GM19452 (cell line): ENCODE data around the gene SOX30.

Experiments used
- ATAC-seq: cut with Tn5 transposase; IDR thresholded peaks from one replicate; pipeline ENCODE4 v1.9.1; 2021; ENCODE audit not compliant: unreplicated experiment

The SOX30 gene

GRCh38 chr5:157610990-157611389 lies 41.2 kb downstream of the SOX30 start:
- no peak for ATAC-seq

GRCh38 chr5:157608972-157609565 lies 43.2 kb downstream of the SOX30 start:
- ATAC-seq: no peak

- ATAC-seq: peak; percentile 56
Measured at GRCh38 chr5:157607371-157608161, 44.7 kb downstream of the SOX30 start.

- ATAC-seq: no peak
Measured at GRCh38 chr5:157606046-157606445, 46.2 kb downstream of the SOX30 start.

GRCh38 chr5:157603333-157604190 lies 48.7 kb downstream of the SOX30 start:
- peak; percentile 41 for ATAC-seq

GRCh38 chr5:157602505-157602904 lies 49.7 kb downstream of the SOX30 start:
- peak; percentile 51 for ATAC-seq

- ATAC-seq: no peak
Measured at GRCh38 chr5:157600252-157600651, 52.0 kb downstream of the SOX30 start.

- ATAC-seq: no peak
Measured at GRCh38 chr5:157599565-157599964, 52.7 kb downstream of the SOX30 start.

- no peak for ATAC-seq
Measured at GRCh38 chr5:157598350-157598936, 53.8 kb downstream of the SOX30 start.

- no peak for ATAC-seq
Measured at GRCh38 chr5:157597277-157597676, 55.0 kb downstream of the SOX30 start.

GRCh38 chr5:157596487-157596886 lies 55.8 kb downstream of the SOX30 start:
- ATAC-seq: peak; percentile 78

GRCh38 chr5:157594675-157595459 lies 57.4 kb downstream of the SOX30 start:
- ATAC-seq: no peak

GRCh38 chr5:157594257-157594656 lies 58.0 kb downstream of the SOX30 start:
- no peak for ATAC-seq

- no peak for ATAC-seq
Measured at GRCh38 chr5:157593052-157593757, 59.0 kb downstream of the SOX30 start.

GRCh38 chr5:157592594-157592993 lies 59.6 kb downstream of the SOX30 start:
- no peak for ATAC-seq

GRCh38 chr5:157590478-157590877 lies 61.8 kb downstream of the SOX30 start:
- ATAC-seq: no peak

GRCh38 chr5:157584628-157585027 lies 67.6 kb downstream of the SOX30 start:
- ATAC-seq: no peak

GRCh38 chr5:157582731-157583620 lies 69.3 kb downstream of the SOX30 start:
- peak; percentile 63 for ATAC-seq

- ATAC-seq: no peak
Measured at GRCh38 chr5:157581901-157582300, 70.3 kb downstream of the SOX30 start.
